ENCODE data around the gene DOCK8.

GRCh38 chr9:489198-490197, 274.8 kb downstream of the DOCK8 start:
- TF ChIP-seq, protein P1, sequence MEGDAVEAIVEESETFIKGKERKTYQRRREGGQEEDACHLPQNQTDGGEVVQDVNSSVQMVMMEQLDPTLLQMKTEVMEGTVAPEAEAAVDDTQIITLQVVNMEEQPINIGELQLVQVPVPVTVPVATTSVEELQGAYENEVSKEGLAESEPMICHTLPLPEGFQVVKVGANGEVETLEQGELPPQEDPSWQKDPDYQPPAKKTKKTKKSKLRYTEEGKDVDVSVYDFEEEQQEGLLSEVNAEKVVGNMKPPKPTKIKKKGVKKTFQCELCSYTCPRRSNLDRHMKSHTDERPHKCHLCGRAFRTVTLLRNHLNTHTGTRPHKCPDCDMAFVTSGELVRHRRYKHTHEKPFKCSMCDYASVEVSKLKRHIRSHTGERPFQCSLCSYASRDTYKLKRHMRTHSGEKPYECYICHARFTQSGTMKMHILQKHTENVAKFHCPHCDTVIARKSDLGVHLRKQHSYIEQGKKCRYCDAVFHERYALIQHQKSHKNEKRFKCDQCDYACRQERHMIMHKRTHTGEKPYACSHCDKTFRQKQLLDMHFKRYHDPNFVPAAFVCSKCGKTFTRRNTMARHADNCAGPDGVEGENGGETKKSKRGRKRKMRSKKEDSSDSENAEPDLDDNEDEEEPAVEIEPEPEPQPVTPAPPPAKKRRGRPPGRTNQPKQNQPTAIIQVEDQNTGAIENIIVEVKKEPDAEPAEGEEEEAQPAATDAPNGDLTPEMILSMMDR (conservative IDR thresholded peaks at IDR 0.05; ENCODE audit: low read depth, low read length), result no peak
- TF ChIP-seq NFE2L2 (IDR thresholded peaks at IDR 0.05; ENCODE audit: low read depth, low read length) (no peak), SMC3 (IDR thresholded peaks at IDR 0.05; ENCODE audit: low read depth, low read length) (no peak), POLR2A (IDR thresholded peaks at IDR 0.05; ENCODE audit: low read depth, low read length) (no peak), MAZ (IDR thresholded peaks at IDR 0.05; ENCODE audit: borderline replicate concordance, low read depth, low read length) (no peak), CEBPB (IDR thresholded peaks at IDR 0.05; ENCODE audit: low read depth, low read length) (no peak), FOS (IDR thresholded peaks at IDR 0.05; ENCODE audit: low read depth, low read length) (no peak), RAD21 (IDR thresholded peaks at IDR 0.05; ENCODE audit: low read length) (no peak)
- TF ChIP-seq, protein P2, sequence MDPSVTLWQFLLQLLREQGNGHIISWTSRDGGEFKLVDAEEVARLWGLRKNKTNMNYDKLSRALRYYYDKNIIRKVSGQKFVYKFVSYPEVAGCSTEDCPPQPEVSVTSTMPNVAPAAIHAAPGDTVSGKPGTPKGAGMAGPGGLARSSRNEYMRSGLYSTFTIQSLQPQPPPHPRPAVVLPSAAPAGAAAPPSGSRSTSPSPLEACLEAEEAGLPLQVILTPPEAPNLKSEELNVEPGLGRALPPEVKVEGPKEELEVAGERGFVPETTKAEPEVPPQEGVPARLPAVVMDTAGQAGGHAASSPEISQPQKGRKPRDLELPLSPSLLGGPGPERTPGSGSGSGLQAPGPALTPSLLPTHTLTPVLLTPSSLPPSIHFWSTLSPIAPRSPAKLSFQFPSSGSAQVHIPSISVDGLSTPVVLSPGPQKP (IDR thresholded peaks at IDR 0.05; ENCODE audit: borderline replicate concordance, low read depth, low read length), result no peak
